IPS-NIHi7 (cell line): ENCODE data around the gene DBH.
A peak's percentile ranks its signal among the peaks of the same experiment; 100 is the strongest.
"Not testable (repeated sequence)": the region's sequence is repeated elsewhere in the genome, so short reads cannot be mapped to it uniquely, and the experiment has no call there.

Experiments used
- DNase-seq: peaks from one replicate; pipeline ENCODE4 v3.0.0; 2012; ENCODE audit warnings: mixed read lengths; ENCODE audit errors: extremely low spot score

The DBH gene

GRCh38 chr9:133626008-133626407 lies 10.2 kb upstream of the DBH start:
- not testable (repeated sequence) for DNase-seq

DNA sequence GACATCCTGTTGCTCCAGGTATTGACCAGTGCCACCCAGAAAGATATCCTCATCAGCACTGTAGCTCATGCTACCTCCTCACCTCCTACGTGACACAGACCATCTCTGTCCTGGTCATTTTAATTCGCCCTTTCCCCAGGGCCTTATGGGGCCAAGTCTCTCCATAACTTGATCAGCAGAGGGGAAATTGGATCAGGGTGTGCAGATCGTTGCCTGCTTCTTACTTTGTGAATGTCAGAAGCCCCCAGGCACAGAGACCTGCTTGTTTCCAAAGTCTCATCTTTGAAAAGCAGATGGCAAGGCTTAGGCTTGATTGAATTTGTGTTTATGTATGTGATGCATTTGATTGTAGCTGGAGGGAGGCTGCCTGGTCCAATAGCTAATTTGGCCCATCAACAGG lies 8.8 kb upstream of the DBH start:
- no peak for DNase-seq

GRCh38 chr9:133628766-133629165 lies 7.4 kb upstream of the DBH start:
- no peak for DNase-seq

- no peak for DNase-seq
Measured at GRCh38 chr9:133629221-133630110, 6.7 kb upstream of the DBH start.

DNA sequence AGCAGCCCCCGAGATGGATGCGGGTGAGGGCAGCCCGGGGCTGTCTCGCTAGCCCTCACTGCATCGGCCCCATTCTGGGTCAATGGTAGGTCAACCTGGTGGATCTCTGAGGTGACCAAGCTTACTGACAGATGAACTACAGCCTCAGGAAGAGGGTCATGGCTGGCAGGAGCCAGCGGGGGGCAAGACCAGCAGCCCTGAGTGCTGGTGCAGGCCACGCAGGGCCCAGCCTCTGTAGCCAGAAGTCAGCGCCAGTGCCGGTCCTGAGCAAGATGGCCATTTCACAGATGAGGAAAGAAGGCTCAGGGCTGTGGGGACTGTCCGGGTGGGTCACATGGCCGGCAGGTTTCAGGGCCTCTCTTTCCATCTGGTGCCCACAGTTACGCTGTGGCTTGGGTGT lies 5.1 kb upstream of the DBH start:
- no peak for DNase-seq

- no peak for DNase-seq
Measured at GRCh38 chr9:133632806-133633680, 3.1 kb upstream of the DBH start.

GRCh38 chr9:133633681-133634080 lies 2.5 kb upstream of the DBH start:
- no peak for DNase-seq

DNA sequence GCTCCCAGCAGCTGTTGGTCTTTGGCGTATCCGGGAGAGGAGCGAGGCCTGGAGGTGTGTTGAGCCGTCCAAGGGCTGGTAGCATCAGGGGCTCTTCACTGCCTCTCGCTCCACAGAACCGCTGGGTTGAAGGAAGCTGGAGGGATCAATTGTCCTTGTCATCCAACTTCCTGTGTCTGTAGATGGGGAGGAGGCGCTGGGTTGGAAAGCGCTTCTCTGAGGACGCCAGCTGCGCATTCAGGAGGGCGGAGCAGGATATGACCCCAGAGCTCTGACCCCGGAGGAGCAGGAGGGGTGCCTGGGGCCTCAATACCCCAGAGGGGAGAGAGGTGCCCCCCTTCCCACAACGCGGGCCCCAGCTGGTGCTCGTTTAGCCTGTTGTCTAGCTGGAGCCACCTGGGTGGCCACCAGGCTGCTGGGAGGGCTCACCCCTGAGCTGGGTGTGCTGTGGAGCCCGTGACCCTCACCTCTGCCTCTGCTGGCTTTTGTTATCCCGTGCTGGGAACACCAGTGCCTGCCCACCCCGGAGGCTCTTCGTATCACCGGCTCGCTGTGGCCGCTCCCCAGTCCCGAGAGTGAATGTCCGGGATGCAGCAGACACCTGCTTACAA lies 2.0 kb upstream of the DBH start:
- no peak for DNase-seq

DNA sequence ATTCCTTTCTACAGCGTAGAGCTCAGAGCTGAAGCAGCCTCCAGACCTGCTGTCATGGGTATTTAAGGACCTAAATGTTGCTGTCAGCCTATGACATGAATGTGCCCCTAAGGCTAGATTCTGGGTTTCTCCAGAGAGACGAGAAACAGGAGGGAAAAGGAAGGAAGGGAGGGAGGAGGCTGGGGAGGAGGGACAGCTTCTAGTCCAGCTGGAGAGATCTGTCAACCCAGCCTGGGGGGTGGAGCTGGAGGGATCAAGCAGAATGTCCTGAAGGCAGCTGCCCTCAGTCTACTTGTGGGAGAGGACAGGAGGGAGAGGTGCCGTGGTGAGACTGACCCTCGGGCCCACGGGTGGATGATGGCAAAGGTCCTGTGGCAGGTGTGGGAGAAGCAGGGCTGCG lies 1.1 kb upstream of the DBH start:
- no peak for DNase-seq

GRCh38 chr9:133636902-133637301 lies 739 bp downstream of the DBH start:
- no peak for DNase-seq

- peak; percentile 48 for DNase-seq
Measured at GRCh38 chr9:133637451-133638055, 1.4 kb downstream of the DBH start.

DNA sequence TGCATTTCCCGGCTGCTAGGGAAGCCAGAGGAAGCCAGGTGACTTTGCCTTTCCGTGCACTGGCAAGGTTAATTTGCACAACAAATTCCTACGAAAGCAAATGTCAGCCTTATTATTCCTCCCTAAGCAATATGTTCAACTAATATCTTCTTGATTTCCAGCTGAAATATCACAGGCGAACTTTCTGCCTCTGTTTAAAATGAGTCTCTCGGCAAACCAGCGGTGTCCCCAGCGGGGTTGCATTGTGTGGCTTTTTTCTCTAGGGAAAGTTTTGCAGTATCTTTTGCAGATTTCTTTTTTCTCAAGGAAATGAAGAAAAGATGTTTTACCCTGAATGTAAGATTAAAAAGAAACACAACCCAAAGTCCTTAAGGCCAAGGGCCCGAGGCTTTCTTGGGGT lies 1.9 kb downstream of the DBH start:
- DNase-seq = no peak

- no peak for DNase-seq
Measured at GRCh38 chr9:133638711-133639110, 2.5 kb downstream of the DBH start.

- DNase-seq = no peak
Measured at GRCh38 chr9:133639613-133640012, 3.5 kb downstream of the DBH start.

DNA sequence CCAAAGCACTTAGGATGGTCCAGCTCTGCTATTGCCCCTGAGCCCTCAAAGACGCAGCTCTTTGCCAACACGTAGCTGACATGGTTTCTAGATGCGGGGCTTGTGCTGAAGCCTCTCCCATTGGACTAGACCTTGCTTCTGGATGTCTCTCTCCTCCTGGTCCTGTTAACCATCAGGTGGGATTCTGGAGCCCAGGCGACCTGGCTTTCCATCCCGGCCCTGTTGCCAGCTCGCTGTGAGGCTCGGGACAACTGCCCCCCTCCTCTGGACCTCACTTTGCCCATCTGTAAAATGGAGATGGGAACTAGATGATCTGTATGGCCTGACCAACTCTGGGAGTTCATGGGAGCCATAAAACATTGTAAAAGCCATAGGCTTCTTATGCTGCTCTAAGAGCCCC lies 4.0 kb downstream of the DBH start:
- no peak for DNase-seq

- DNase-seq = no peak
Measured at GRCh38 chr9:133640580-133641395, 4.6 kb downstream of the DBH start.

DNA sequence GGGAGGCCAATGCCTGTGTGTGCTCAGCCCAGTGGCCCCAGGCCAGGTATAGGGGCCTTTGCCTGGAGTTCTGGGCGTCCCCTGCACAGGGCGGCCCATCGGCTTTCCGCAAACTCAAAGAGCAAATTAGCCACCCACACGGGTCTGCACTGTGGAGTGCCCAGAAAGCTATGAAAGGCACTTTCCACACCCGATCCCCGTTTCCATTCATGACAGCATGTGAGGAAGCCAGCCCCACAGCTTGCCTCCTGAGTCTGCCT lies 5.2 kb downstream of the DBH start:
- DNase-seq = no peak

DNA sequence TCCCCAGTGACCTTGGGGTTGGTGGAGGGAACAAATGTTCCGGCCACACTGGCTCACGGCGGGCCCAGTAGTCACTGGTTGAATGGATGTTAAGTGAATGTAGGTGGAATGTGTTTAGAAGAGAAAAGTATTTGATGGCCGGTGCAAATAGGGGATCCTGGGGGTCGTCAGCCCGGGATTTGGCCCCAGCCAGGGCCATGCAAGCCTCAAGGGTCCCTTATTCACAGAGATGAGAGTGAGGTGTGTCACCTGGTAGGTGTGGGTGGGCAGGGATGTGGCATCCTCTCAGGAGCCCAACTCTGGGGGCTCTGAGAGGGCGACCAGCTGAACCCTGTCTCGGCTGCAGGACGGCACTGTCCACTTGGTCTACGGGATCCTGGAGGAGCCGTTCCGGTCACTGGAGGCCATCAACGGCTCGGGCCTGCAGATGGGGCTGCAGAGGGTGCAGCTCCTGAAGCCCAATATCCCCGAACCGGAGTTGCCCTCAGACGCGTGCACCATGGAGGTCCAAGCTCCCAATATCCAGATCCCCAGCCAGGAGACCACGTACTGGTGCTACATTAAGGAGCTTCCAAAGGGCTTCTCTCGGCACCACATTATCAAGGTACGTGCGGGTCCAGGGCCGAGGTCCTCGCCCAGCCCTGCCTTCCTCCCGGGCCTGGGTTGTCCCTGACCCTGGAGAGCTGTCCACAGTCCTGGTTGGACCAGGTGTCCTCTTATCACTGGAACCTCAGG lies 5.9 kb downstream of the DBH start:
- no peak for DNase-seq

- no peak for DNase-seq
Measured at GRCh38 chr9:133642708-133643361, 6.7 kb downstream of the DBH start.

- DNase-seq = no peak
Measured at GRCh38 chr9:133643362-133643755, 7.2 kb downstream of the DBH start.
